ENCODE measurements around the gene SLC25A29. TPM values are rescaled to one million over a fixed set of nuclear protein-coding genes. Genes with fewer than 3 reads are reported as not detected.

The SLC25A29 gene
- 6.3 and 24.2 TPM in 2 replicates for total RNA-seq

GRCh38 chr14:100306101-100306997, at the start of gene SLC25A29:
Gene SLC25A29, minus strand, starts transcription at chr14:100306444. Its CDS starts 212 bp downstream, at chr14:100306232.

GRCh38 chr14:100323121-100323941, 17.1 kb upstream of the SLC25A29 start, which contains the start of gene SLC25A47:
Gene SLC25A47, plus strand, starts transcription at chr14:100323339. Its CDS starts 76 bp downstream, at chr14:100323415.

Other genes with a start within 250 kb of the SLC25A29 start
- 5.0 and 13.2 TPM in 2 replicates for gene EVL, start 241.0 kb downstream of the SLC25A29 start, total RNA-seq
- under 0.01 and 0.28 TPM in 2 replicates for gene DEGS2, start 146.8 kb downstream of the SLC25A29 start, total RNA-seq
- gene YY1, start 67.3 kb downstream of the SLC25A29 start, total RNA-seq = 37.8 and 39.7 TPM in 2 replicates
- gene SLC25A47, start 16.9 kb upstream of the SLC25A29 start, total RNA-seq = under 0.01 TPM in 1 of 2 replicates, not detected in the other
- 11.7 and 13.5 TPM in 2 replicates for gene WDR25, start 70.0 kb upstream of the SLC25A29 start, total RNA-seq